ENCODE data around the gene PPP2R3A. TPM values are rescaled to one million over a fixed set of nuclear protein-coding genes. Genes with fewer than 3 reads are reported as not detected.

Gene PPP2R3A
- total and polyA plus RNA-seq, 2 of the 13 experiments (the other 11 are each of a cell fraction or from before 2014, with no cell fraction given), result 0.07 to 0.12 TPM

GRCh38 chr3:136196064-136196400 is 230.5 kb downstream of the PPP2R3A start, which contains the start of gene MSL2 (continued):
- no peak for TF ChIP-seq ZNF407 (CRISPR knock-in tag; IDR thresholded peaks at IDR 0.05; ENCODE audit: not compliant biosample characterization)
- TF ChIP-seq KDM5B (CRISPR knock-in tag; IDR thresholded peaks at IDR 0.05; ENCODE audit: borderline replicate concordance), result no peak
- no peak for TF ChIP-seq CEBPG (CRISPR knock-in tag; IDR thresholded peaks at IDR 0.05)
- 0 out of 2 replicates have a peak, but pooled peaks have one; percentile 21 for TF ChIP-seq PLSCR1 (CRISPR knock-in tag; IDR thresholded peaks at IDR 0.05; ENCODE audit: borderline replicate concordance)
- TF ChIP-seq, protein P1, sequence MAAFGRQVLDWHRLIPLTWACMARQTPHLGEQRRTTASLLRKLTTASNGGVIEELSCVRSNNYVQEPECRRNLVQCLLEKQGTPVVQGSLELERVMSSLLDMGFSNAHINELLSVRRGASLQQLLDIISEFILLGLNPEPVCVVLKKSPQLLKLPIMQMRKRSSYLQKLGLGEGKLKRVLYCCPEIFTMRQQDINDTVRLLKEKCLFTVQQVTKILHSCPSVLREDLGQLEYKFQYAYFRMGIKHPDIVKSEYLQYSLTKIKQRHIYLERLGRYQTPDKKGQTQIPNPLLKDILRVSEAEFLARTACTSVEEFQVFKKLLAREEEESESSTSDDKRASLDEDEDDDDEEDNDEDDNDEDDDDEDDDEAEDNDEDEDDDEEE (CRISPR knock-in tag; IDR thresholded peaks at IDR 0.05), result no peak
- no peak for TF ChIP-seq ZGPAT (CRISPR knock-in tag; IDR thresholded peaks at IDR 0.05)
- TF ChIP-seq REST (IDR thresholded peaks at IDR 0.05; ENCODE audit: borderline replicate concordance in 1 of 2, low read depth in 1 of 2, low read length in 2 of 2), result peak in 1 of 2 experiments; percentile 47; a peak in 1 of 4 replicates
- peak; percentile 93 for TF ChIP-seq HNRNPK (IDR thresholded peaks at IDR 0.05; ENCODE audit: low read depth, low read length, poor library complexity, severe bottlenecking)
- TF ChIP-seq POLR2A (IDR thresholded peaks at IDR 0.05; ENCODE audit: insufficient read depth in 1 of 2, low read depth in 2 of 2, low read length in 2 of 2), result peak in 1 of 2 experiments; percentile 2; a peak in 1 of 4 replicates

All from HepG2 (cell line).